Measurements from ENCODE around the gene DELE1. TPM values are rescaled to one million over a fixed set of nuclear protein-coding genes. Genes with fewer than 3 reads are reported as not detected.

DELE1 gene
- total and polyA plus RNA-seq, 7 donors: 34.2 to 88.3 (median 52.6) TPM

GRCh38 chr5:141958113-141958512, 34.4 kb downstream of the DELE1 start, which contains the start of gene PCDH12:
Gene PCDH12, minus strand, starts transcription at chr5:141958202. Its CDS starts 351 bp downstream, at chr5:141957851.
- H3K27ac ChIP-seq: peak within 1 kb of the TSS in 3 of 4 donors; percentile 31 to 64 (median 47)
- no peaks in the 10 kb centered on the region for H3K9me3 ChIP-seq
- intact Hi-C loops (cut with DNase I): no loop called here
- DNase-seq: peak; percentile 74
- H3K36me3 ChIP-seq: peaks cover 0 to 8% (median 0%) of the 10 kb centered on the region in 4 donors
- peaks cover 0 to 15% (median 0%) of the 10 kb centered on the region in 4 donors for H3K4me1 ChIP-seq
- H3K27me3 ChIP-seq: no peaks in the 10 kb centered on the region
- WGBS, 2 donors: 31 to 56% methylated on average over 7 of the region's 7 CpGs
- no peak within 1 kb of the TSS for H3K4me3 ChIP-seq
- TF ChIP-seq POLR2AphosphoS5 (IDR thresholded peaks at IDR 0.05) (peak in 3 of 4 donors; percentile 24 to 55 (median 42)), POLR2A (IDR thresholded peaks at IDR 0.05) (no peak)

- Histone ChIP-seq H3K4me1 (peaks cover 0 to 15% (median 0%) of the 10 kb centered on the region in 4 donors), H3K27ac (peak overlapping the region in 3 of 4 donors; percentile 31 to 64 (median 47)), H3K4me3 (no peak overlapping the region), H3K27me3 (no peaks in the 10 kb centered on the region), H3K9me3 (no peaks in the 10 kb centered on the region), H3K36me3 (peaks cover 0 to 8% (median 0%) of the 10 kb centered on the region in 4 donors)
- no peak for TF ChIP-seq CTCF (IDR thresholded peaks at IDR 0.05)
- no peak for TF ChIP-seq POLR2AphosphoS5 (IDR thresholded peaks at IDR 0.05)
- TF ChIP-seq EP300 (IDR thresholded peaks at IDR 0.05): no peak
- no peak for TF ChIP-seq POLR2A (IDR thresholded peaks at IDR 0.05)
- 67 to 73% methylated on average over 8 of the region's 8 CpGs for WGBS, 2 donors
- DNase-seq: peak; percentile 78
- intact Hi-C loops (cut with DNase I): no loop called here
These were observed 35.0 kb downstream of the DELE1 start for GRCh38 chr5:141958546-141959172.

- 69 to 77% methylated on average over 10 of the region's 10 CpGs for WGBS, 2 donors
- intact Hi-C loops (cut with DNase I): loop anchor here (2.0 to 5.0 kb wide), 3 partner anchors 83 to 267 kb away; partner anchors contain the start of gene PCDH1
- no peak for DNase-seq
- no peak overlapping the region for H3K4me3 ChIP-seq
- no peak overlapping the region for H3K27ac ChIP-seq
- H3K9me3 ChIP-seq: no peaks in the 10 kb centered on the region
- no peaks in the 10 kb centered on the region for H3K27me3 ChIP-seq
- H3K4me1 ChIP-seq: peaks cover 0 to 15% (median 0%) of the 10 kb centered on the region in 4 donors
- TF ChIP-seq CTCF (IDR thresholded peaks at IDR 0.05) (no peak), POLR2A (IDR thresholded peaks at IDR 0.05) (no peak), POLR2AphosphoS5 (IDR thresholded peaks at IDR 0.05) (no peak), EP300 (IDR thresholded peaks at IDR 0.05) (no peak)
- peaks cover 0 to 8% (median 0%) of the 10 kb centered on the region in 4 donors for H3K36me3 ChIP-seq
These were observed 36.3 kb downstream of the DELE1 start for GRCh38 chr5:141960018-141960417.

GRCh38 chr5:141960449-141961323, 37.0 kb downstream of the DELE1 start:
- WGBS, 2 donors: 28 to 30% methylated on average over 14 of the region's 14 CpGs
- intact Hi-C loops (cut with DNase I): loop anchor here (2.0 to 5.0 kb wide), 3 partner anchors 83 to 268 kb away; partner anchors contain the start of gene PCDH1
- H3K4me1 ChIP-seq: peaks cover 0 to 15% (median 0%) of the 10 kb centered on the region in 4 donors
- H3K27me3 ChIP-seq: no peaks in the 10 kb centered on the region
- peak; percentile 93 for DNase-seq
- H3K9me3 ChIP-seq: no peaks in the 10 kb centered on the region
- peaks cover 0 to 7% (median 0%) of the 10 kb centered on the region in 4 donors for H3K36me3 ChIP-seq
- TF ChIP-seq CTCF (IDR thresholded peaks at IDR 0.05): peak; percentile 67 to 81 (median 74)
- TF ChIP-seq EP300 (IDR thresholded peaks at IDR 0.05): no peak
- no peak overlapping the region for H3K4me3 ChIP-seq
- peak overlapping the region in 1 of 4 donors; percentile 22 for H3K27ac ChIP-seq

GRCh38 chr5:141961466-141961865, 37.8 kb downstream of the DELE1 start:
- Histone ChIP-seq H3K27me3 (no peaks in the 10 kb centered on the region), H3K4me3 (no peak overlapping the region), H3K36me3 (no peaks in the 10 kb centered on the region), H3K4me1 (peaks cover 0 to 15% (median 0%) of the 10 kb centered on the region in 4 donors), H3K9me3 (no peaks in the 10 kb centered on the region), H3K27ac (no peak overlapping the region)
- intact Hi-C loops (cut with DNase I): loop anchor here (2.0 to 5.0 kb wide), 3 partner anchors 84 to 269 kb away; partner anchors contain the start of gene PCDH1
- TF ChIP-seq CTCF (IDR thresholded peaks at IDR 0.05) (no peak), POLR2A (IDR thresholded peaks at IDR 0.05) (no peak)
- DNase-seq: no peak
- 95 to 96% methylated on average over 3 of the region's 3 CpGs for WGBS, 2 donors

All from sigmoid colon (tissue), 7 donors.